SK-N-SH treated with all-trans-retinoic acid at 6 μM for 48 hours (cell line): Measurements from ENCODE around the gene RERE.

Source experiments
- ATAC-seq: fragments of 200-7000 bp; cut with Tn5 transposase; 3 replicates; pipeline ENCODE4 v1.9.1; 2020; ENCODE audit warnings: mild to moderate bottlenecking, moderate library complexity
- ARNTL ChIP-seq: fragments of 450-650 bp; formaldehyde crosslinking; IDR thresholded peaks from 2 replicates; pipeline ENCODE4 v1.5.0; 2020; ENCODE audit warnings: low read depth, mild to moderate bottlenecking, moderate library complexity, borderline replicate concordance
- BACH2 ChIP-seq: fragments of 250-450 bp; sonication (Bioruptor Pico); IDR thresholded peaks from 2 replicates; pipeline ENCODE4 v1.9.0; 2021; ENCODE audit warnings: mild to moderate bottlenecking, borderline replicate concordance
- CREB5 ChIP-seq: fragments of 250-450 bp; sonication (Bioruptor Pico); IDR thresholded peaks from 2 replicates; pipeline ENCODE4 v1.5.1; 2020; ENCODE audit warnings: low read depth, mild to moderate bottlenecking, moderate library complexity
- CSDC2 ChIP-seq: fragments of 250-450 bp; sonication (Bioruptor Pico); IDR thresholded peaks from 2 replicates; pipeline ENCODE4 v1.5.0; 2020; ENCODE audit warnings: mild to moderate bottlenecking, moderate library complexity
- CSRNP3 ChIP-seq: fragments of 250-450 bp; sonication (Bioruptor Pico); IDR thresholded peaks from 2 replicates; pipeline ENCODE4 v1.5.1; 2021; ENCODE audit warnings: mild to moderate bottlenecking, moderate library complexity
- ESRRG ChIP-seq: fragments of 250-450 bp; sonication (Bioruptor Pico); IDR thresholded peaks from 2 replicates; pipeline ENCODE4 v1.6.1; 2021; ENCODE audit warnings: mild to moderate bottlenecking
- GLIS3 ChIP-seq: fragments of 250-450 bp; sonication (Bioruptor Pico); IDR thresholded peaks from 2 replicates; pipeline ENCODE4 v1.5.0; 2020; ENCODE audit warnings: mild to moderate bottlenecking, moderate library complexity
- ISL1 ChIP-seq: fragments of 250-450 bp; sonication (Bioruptor Pico); IDR thresholded peaks from 2 replicates; pipeline ENCODE4 v2.1.2; 2022; ENCODE audit warnings: mild to moderate bottlenecking, moderate library complexity
- OSR1 ChIP-seq: fragments of 250-450 bp; sonication (Bioruptor Pico); IDR thresholded peaks from 2 replicates; pipeline ENCODE4 v1.8.0; 2022; ENCODE audit warnings: moderate library complexity, mild to moderate bottlenecking, inconsistent platforms
- PATZ1 ChIP-seq: fragments of 250-450 bp; sonication (Bioruptor Pico); IDR thresholded peaks from 2 replicates; pipeline ENCODE4 v1.8.0; 2020; ENCODE audit warnings: mild to moderate bottlenecking, moderate library complexity, borderline replicate concordance
- POU6F1 ChIP-seq: fragments of 250-450 bp; sonication (Bioruptor Pico); IDR thresholded peaks from 2 replicates; pipeline ENCODE4 v1.8.0; 2021; ENCODE audit warnings: low read depth, mild to moderate bottlenecking, moderate library complexity, borderline replicate concordance
- PPARA ChIP-seq: fragments of 250-450 bp; sonication (Bioruptor Pico); IDR thresholded peaks from 2 replicates; pipeline ENCODE4 v1.5.0; 2020; ENCODE audit warnings: mild to moderate bottlenecking, borderline replicate concordance
- RARB ChIP-seq: fragments of 250-450 bp; sonication (Bioruptor Pico); IDR thresholded peaks from 2 replicates; pipeline ENCODE4 v1.8.0; 2021; ENCODE audit warnings: mild to moderate bottlenecking, moderate library complexity
- SNAI2 ChIP-seq: fragments of 250-450 bp; sonication (Bioruptor Pico); IDR thresholded peaks from 2 replicates; pipeline ENCODE4 v1.5.0; 2020; ENCODE audit warnings: mild to moderate bottlenecking, moderate library complexity
- TCF4 ChIP-seq: fragments of 250-450 bp; sonication (Bioruptor Pico); IDR thresholded peaks from 2 replicates; pipeline ENCODE4 v1.8.0; 2021; ENCODE audit warnings: mild to moderate bottlenecking, moderate library complexity, borderline replicate concordance
- ZC3H10 ChIP-seq: fragments of 250-450 bp; sonication (Bioruptor Pico); IDR thresholded peaks from 2 replicates; pipeline ENCODE4 v1.5.1; 2021; ENCODE audit warnings: mild to moderate bottlenecking, moderate library complexity
- ZFP30 ChIP-seq: fragments of 450-650 bp; formaldehyde crosslinking; IDR thresholded peaks from 2 replicates; pipeline ENCODE4 v1.5.0; 2022; ENCODE audit warnings: mild to moderate bottlenecking, moderate library complexity
- ZNF565 ChIP-seq: fragments of 450-650 bp; formaldehyde crosslinking; conservative IDR thresholded peaks from 2 replicates; pipeline ENCODE4 v1.5.0; 2020; ENCODE audit warnings: low read depth, mild to moderate bottlenecking, moderate library complexity
- ZNF8 ChIP-seq: fragments of 450-650 bp; formaldehyde crosslinking; IDR thresholded peaks from 2 replicates; pipeline ENCODE4 v1.5.0; 2020; ENCODE audit warnings: mild to moderate bottlenecking, moderate library complexity

Gene RERE

DNA sequence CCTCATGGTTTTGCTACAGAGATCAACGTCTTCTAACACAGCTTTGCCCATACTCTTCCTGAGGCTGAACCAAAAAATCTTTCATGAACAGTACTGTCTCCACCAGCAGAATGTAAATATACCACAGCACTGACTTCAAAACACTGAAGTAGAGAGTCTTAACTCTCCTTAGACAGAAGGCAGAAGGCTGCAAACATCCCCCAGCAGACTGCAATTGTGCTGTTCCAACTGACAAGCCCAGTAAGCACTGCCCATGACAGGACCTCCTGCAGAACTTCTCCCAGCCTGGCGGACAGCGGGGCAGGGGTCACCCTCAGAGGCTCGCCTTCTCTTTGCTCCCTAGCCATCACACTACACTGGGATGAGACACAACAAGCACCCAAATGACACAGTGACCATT lies 218.7 kb downstream of the RERE start:
- peak; percentile 24 for ATAC-seq
- no peak for TF ChIP-seq ZNF8
- no peak for TF ChIP-seq ARNTL (CRISPR knock-in tag)
- TF ChIP-seq ZFP30 (CRISPR knock-in tag): no peak
- no peak for TF ChIP-seq GLIS3 (CRISPR knock-in tag)
- TF ChIP-seq ZC3H10 (CRISPR knock-in tag): no peak
- no peak for TF ChIP-seq PATZ1 (CRISPR knock-in tag)
- TF ChIP-seq SNAI2 (CRISPR knock-in tag): no peak
- TF ChIP-seq, all 23 proteins: peak for 0

- TF ChIP-seq ESRRG (no peak), ISL1 (no peak), PPARA (CRISPR knock-in tag) (no peak), ZNF8 (no peak), BACH2 (no peak), PATZ1 (CRISPR knock-in tag) (no peak)
- ATAC-seq: peak; percentile 95
Measured at GRCh38 chr1:8598060-8598724, 219.2 kb downstream of the RERE start.

DNA sequence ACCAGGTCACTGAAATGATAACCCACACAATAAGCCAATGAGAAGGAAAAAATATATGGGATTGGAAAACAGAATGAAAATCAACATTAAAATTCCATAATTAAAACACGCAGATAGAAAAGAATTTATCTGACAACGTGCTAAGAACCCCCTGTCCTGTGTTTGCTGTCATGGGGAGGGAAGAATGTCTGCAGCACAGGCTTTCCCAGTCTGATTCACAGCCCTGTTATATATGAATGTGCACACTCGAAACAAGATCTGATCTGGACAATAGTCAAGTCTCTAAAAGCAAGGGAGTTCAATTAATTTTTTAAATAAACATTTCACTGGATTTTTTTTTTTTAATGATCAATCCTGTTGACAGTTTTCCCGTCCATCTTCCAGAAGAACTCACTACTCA lies 220.0 kb downstream of the RERE start:
- ATAC-seq: peak; percentile 78

GRCh38 chr1:8595941-8596340 lies 221.5 kb downstream of the RERE start:
- no peak for TF ChIP-seq POU6F1
- no peak for TF ChIP-seq ZC3H10 (CRISPR knock-in tag)
- no peak for TF ChIP-seq CSDC2 (CRISPR knock-in tag)
- TF ChIP-seq ZFP30 (CRISPR knock-in tag): no peak
- no peak for TF ChIP-seq ESRRG
- no peak for TF ChIP-seq BACH2
- no peak for TF ChIP-seq ISL1
- TF ChIP-seq ZNF565 (CRISPR knock-in tag): no peak
- TF ChIP-seq OSR1 (CRISPR knock-in tag): no peak
- TF ChIP-seq RARB (CRISPR knock-in tag): no peak
- TF ChIP-seq GLIS3 (CRISPR knock-in tag): no peak
- no peak for TF ChIP-seq ARNTL (CRISPR knock-in tag)
- no peak for ATAC-seq

More for the DNA sequence above, 220.0 kb downstream of the RERE start:
- peak; percentile 93 for TF ChIP-seq ISL1
- no peak for TF ChIP-seq OSR1 (CRISPR knock-in tag)
- TF ChIP-seq PATZ1 (CRISPR knock-in tag): peak; percentile 79; the same call in 1 of the 2 replicates
- TF ChIP-seq TCF4 (CRISPR knock-in tag): peak; percentile 31; the same call in 1 of the 2 replicates

DNA sequence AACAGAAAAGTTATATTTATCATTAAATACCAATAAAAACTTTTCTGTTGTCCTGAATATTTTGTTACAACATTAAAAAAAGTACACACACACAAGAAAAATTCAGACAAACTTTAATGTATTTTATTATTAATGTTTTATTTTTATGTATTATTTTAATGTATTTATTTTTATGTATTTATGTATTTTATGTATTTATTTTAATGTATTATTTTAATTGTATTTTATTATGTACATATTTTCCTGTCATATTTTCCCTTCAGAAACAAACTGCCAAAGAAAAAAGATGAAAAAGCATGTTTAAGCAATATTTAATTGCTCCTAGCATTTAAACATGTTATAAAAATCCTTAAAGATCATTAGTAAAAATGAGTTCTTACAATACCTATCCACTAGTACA lies 222.1 kb downstream of the RERE start:
- ATAC-seq: no peak
- TF ChIP-seq ESRRG (no peak), RARB (CRISPR knock-in tag) (no peak), ISL1 (no peak), GLIS3 (CRISPR knock-in tag) (no peak), CSDC2 (CRISPR knock-in tag) (no peak), OSR1 (CRISPR knock-in tag) (no peak), CSRNP3 (CRISPR knock-in tag) (no peak), POU6F1 (no peak), SNAI2 (CRISPR knock-in tag) (no peak), ZFP30 (CRISPR knock-in tag) (no peak), PPARA (CRISPR knock-in tag) (no peak), CREB5 (CRISPR knock-in tag) (no peak), ZNF8 (no peak), BACH2 (no peak)
